Measurements from ENCODE around the gene SLC5A11. TPM values are rescaled to one million over a fixed set of nuclear protein-coding genes. Genes with fewer than 3 reads are reported as not detected.

SLC5A11 gene
- total RNA-seq, 2 donors from 2014 or later, result not detected

DNA sequence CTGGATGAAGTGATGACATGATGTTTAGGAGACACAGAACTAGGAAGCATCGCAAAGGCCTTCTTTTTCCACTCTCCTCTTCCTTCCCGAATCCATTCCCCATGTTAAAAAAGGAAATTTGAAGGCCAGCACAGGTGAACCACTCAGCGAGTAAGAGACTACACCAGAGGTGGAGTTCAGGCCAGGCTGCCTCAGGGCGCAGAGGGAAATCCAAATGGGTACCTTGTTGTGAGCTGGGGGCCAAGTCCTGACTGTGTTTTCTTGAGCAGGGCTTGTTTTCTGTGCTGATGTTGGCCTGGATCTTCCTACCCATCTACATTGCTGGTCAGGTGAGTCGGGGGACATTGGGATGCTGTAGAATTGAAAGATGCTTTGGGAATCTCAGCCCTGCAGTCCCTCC lies 26.1 kb downstream of the SLC5A11 start:
- TF ChIP-seq, protein P1, sequence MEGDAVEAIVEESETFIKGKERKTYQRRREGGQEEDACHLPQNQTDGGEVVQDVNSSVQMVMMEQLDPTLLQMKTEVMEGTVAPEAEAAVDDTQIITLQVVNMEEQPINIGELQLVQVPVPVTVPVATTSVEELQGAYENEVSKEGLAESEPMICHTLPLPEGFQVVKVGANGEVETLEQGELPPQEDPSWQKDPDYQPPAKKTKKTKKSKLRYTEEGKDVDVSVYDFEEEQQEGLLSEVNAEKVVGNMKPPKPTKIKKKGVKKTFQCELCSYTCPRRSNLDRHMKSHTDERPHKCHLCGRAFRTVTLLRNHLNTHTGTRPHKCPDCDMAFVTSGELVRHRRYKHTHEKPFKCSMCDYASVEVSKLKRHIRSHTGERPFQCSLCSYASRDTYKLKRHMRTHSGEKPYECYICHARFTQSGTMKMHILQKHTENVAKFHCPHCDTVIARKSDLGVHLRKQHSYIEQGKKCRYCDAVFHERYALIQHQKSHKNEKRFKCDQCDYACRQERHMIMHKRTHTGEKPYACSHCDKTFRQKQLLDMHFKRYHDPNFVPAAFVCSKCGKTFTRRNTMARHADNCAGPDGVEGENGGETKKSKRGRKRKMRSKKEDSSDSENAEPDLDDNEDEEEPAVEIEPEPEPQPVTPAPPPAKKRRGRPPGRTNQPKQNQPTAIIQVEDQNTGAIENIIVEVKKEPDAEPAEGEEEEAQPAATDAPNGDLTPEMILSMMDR (IDR thresholded peaks at IDR 0.05), result no peak
- Histone ChIP-seq H3K4me3 (no peak overlapping the region), H3K36me3 (no peaks in the 10 kb centered on the region)

DNA sequence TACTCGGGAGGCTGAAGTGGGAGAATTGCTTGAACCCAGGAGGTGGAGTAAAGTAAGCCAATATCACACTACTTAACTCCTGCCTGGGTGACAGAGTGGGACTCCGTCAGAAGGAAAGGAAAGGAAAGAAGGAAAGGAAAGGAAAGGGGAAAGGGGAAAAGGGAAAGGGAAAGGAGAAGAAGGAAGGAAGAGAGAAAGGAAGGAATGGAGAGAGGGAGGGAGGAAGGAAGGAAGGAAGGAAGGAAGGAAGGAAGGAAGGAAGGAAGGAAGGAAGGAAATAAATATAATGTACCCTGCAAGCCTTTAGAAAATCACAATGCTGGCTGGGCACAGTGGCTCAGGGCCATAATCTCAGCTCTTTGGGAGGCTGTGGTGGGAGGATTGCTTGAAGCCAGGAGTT lies 27.3 kb downstream of the SLC5A11 start:
- H3K4me3 ChIP-seq, result no peak overlapping the region
- no peaks in the 10 kb centered on the region for H3K9me3 ChIP-seq
- H3K27me3 ChIP-seq, result no peaks in the 10 kb centered on the region
- no peak overlapping the region for H3K27ac ChIP-seq
- no peaks in the 10 kb centered on the region for H3K36me3 ChIP-seq
- DNase-seq (ENCODE audit: low spot score), result no peak
- no peaks in the 10 kb centered on the region for H3K4me1 ChIP-seq
- TF ChIP-seq, protein P1 (IDR thresholded peaks at IDR 0.05), result no peak

More for the DNA sequence above, 26.1 kb downstream of the SLC5A11 start:
- no peaks in the 10 kb centered on the region for H3K9me3 ChIP-seq
- no peaks in the 10 kb centered on the region for H3K4me1 ChIP-seq
- H3K27me3 ChIP-seq, result no peaks in the 10 kb centered on the region
- no peak for DNase-seq (ENCODE audit: low spot score)
- H3K27ac ChIP-seq, result no peak overlapping the region

DNA sequence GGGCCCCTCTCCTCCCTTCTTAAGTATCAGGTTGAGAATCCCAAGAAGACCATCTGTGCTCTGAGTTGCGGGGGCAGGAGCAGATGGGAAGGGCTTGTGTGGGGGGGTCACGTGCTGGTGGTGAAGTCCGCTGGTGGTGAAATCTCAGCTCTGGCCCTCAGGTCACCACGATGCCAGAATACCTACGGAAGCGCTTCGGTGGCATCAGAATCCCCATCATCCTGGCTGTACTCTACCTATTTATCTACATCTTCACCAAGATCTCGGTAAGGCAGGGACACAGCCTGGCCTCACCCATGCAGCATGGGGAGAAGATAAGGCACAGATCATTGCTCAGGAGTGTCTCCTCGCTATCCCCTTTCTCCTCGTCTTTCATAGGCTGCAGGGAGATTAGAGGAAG lies 29.7 kb downstream of the SLC5A11 start:
- no peaks in the 10 kb centered on the region for H3K27me3 ChIP-seq
- H3K36me3 ChIP-seq, result no peaks in the 10 kb centered on the region
- TF ChIP-seq, protein P1 (IDR thresholded peaks at IDR 0.05), result no peak
- no peak overlapping the region for H3K4me3 ChIP-seq
- no peaks in the 10 kb centered on the region for H3K4me1 ChIP-seq
- DNase-seq (ENCODE audit: low spot score), result no peak
- H3K9me3 ChIP-seq, result no peaks in the 10 kb centered on the region
- no peak overlapping the region for H3K27ac ChIP-seq

DNA sequence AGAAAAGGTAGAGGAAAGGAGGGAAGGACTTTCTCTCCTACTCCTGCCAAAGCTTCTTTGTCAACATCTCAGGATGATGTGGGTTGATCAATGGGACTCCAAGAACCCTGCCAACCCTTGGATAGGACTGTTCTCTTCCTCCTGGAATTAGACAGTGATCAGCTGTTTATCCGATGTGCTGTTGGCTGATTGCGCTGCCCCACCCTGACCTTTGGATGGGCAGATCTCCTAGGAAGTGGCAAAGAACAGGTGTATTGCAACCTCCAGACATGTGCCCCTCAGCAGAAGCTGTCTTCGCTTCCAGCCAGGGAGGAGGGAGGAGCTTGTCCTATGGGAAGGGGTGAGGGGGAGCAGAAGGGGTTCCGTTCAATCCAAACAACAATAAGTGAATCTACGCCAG lies 30.5 kb downstream of the SLC5A11 start:
- no peak overlapping the region for H3K4me3 ChIP-seq
- H3K27me3 ChIP-seq, result no peaks in the 10 kb centered on the region
- DNase-seq (ENCODE audit: low spot score), result no peak
- no peaks in the 10 kb centered on the region for H3K9me3 ChIP-seq
- no peak overlapping the region for H3K27ac ChIP-seq
- H3K4me1 ChIP-seq, result no peaks in the 10 kb centered on the region
- H3K36me3 ChIP-seq, result no peaks in the 10 kb centered on the region
- TF ChIP-seq, protein P1 (IDR thresholded peaks at IDR 0.05), result no peak

DNA sequence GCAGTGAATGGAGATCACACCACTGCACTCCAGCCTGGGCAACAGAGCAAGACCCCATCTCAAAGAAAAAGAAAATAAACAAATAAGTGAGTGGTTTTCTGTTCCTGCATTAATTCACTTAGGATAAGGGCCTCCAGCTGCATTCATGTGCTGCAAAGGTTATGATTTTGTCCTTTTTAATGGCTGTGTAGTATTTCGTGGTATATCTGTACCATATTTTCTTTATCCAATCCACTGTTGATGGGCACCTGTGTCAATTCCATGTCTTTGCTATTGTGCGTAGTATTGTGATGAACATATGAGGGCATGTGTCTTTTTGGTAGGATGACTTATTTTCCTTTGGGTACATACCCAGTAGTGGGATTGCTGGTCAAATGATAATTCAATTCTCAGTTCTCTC lies 33.9 kb downstream of the SLC5A11 start:
- Histone ChIP-seq H3K27me3 (no peaks in the 10 kb centered on the region), H3K27ac (no peak overlapping the region), H3K4me3 (no peak overlapping the region), H3K4me1 (no peaks in the 10 kb centered on the region), H3K36me3 (no peaks in the 10 kb centered on the region), H3K9me3 (no peaks in the 10 kb centered on the region)
- no peak for DNase-seq (ENCODE audit: low spot score)
- TF ChIP-seq, protein P1 (IDR thresholded peaks at IDR 0.05), result no peak

DNA sequence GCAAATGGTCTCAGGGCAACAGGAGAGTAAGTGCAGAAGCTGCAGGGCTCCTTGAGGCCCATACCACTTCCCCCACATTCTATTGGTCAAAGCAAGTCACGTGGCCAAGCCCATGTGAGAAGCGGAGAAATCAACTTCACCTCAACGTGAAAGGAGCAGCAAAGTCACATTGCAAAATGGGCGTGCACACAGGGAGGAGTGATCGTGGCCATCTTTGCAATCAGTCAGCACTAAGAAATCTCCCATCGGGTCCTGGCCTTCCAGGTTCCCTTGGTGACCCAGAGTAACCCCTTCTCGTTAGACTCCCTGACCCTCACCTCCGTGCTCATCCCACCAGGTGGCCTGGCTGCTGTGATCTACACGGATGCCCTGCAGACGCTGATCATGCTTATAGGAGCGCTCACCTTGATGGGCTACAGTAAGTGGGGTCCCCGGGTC lies 38.0 kb downstream of the SLC5A11 start:
- Histone ChIP-seq H3K4me3 (no peak overlapping the region), H3K27ac (no peak overlapping the region), H3K27me3 (no peaks in the 10 kb centered on the region), H3K4me1 (no peaks in the 10 kb centered on the region), H3K36me3 (no peaks in the 10 kb centered on the region), H3K9me3 (no peaks in the 10 kb centered on the region)
- TF ChIP-seq, protein P1 (IDR thresholded peaks at IDR 0.05), result no peak
- no peak for DNase-seq (ENCODE audit: low spot score)

Measured in right atrium auricular region (tissue), 2 donors.